NCI-H2029 treated with DMSO at 0.1 percent for 48 hours (cell line): Measurements from ENCODE around the gene ZNF804A.

Source experiments
- DNase-seq: peaks from one replicate; lab custom pipeline; 2025; lab: John Stamatoyannopoulos, UW

ZNF804A gene

GRCh38 chr2:184938221-184938985 lies 340.1 kb downstream of the ZNF804A start:
- no peak for DNase-seq

GRCh38 chr2:184945326-184945725 lies 347.0 kb downstream of the ZNF804A start:
- DNase-seq, result no peak

GRCh38 chr2:184945824-184946223 lies 347.5 kb downstream of the ZNF804A start:
- DNase-seq, result no peak

- DNase-seq, result no peak
These were observed 358.5 kb downstream of the ZNF804A start for GRCh38 chr2:184956856-184957255.

GRCh38 chr2:184971546-184972068 lies 373.3 kb downstream of the ZNF804A start:
- no peak for DNase-seq
